ENCODE measurements around the gene RPS6KA5. TPM values are rescaled to one million over a fixed set of nuclear protein-coding genes. Genes with fewer than 3 reads are reported as not detected.

The RPS6KA5 gene
- total RNA-seq, 4 donors from 2014 or later = 3.8 to 20.0 (median 14.8) TPM

GRCh38 chr14:90883782-90884181, 176.7 kb downstream of the RPS6KA5 start:
- no peaks in the 10 kb centered on the region for H3K9me3 ChIP-seq
- no peaks in the 10 kb centered on the region for H3K27me3 ChIP-seq
- H3K4me1 ChIP-seq = no peaks in the 10 kb centered on the region
- H3K27ac ChIP-seq = no peak overlapping the region
- no peak for DNase-seq
- H3K4me3 ChIP-seq = no peak overlapping the region
- intact Hi-C loops (cut with DNase I; ENCODE audit: low total_unique reads) = no loop called here
- no peak for TF ChIP-seq POLR2A (IDR thresholded peaks at IDR 0.05)
- TF ChIP-seq, protein P1, sequence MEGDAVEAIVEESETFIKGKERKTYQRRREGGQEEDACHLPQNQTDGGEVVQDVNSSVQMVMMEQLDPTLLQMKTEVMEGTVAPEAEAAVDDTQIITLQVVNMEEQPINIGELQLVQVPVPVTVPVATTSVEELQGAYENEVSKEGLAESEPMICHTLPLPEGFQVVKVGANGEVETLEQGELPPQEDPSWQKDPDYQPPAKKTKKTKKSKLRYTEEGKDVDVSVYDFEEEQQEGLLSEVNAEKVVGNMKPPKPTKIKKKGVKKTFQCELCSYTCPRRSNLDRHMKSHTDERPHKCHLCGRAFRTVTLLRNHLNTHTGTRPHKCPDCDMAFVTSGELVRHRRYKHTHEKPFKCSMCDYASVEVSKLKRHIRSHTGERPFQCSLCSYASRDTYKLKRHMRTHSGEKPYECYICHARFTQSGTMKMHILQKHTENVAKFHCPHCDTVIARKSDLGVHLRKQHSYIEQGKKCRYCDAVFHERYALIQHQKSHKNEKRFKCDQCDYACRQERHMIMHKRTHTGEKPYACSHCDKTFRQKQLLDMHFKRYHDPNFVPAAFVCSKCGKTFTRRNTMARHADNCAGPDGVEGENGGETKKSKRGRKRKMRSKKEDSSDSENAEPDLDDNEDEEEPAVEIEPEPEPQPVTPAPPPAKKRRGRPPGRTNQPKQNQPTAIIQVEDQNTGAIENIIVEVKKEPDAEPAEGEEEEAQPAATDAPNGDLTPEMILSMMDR (IDR thresholded peaks at IDR 0.05) = no peak
- H3K36me3 ChIP-seq = no peaks in the 10 kb centered on the region

DNA sequence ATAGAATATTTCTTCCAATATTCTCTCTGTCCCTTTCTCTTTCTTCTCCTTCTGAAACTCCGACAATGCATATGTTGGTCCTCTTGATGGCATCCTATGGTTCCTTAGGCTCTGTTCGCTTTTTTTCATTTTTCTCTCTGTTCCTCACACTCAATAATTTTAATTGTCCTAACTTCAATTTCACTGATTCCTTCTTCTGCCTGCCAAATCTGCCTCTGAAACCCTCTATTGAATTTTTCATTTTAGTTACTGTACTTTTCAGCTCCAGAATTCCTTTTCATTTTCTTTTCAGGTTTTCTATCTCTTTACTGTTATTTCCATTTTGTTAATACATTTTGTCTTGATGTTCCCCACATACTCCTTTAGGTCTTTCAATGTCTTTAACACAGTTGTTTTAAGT, 177.2 kb downstream of the RPS6KA5 start:
- intact Hi-C loops (cut with DNase I; ENCODE audit: low total_unique reads) = no loop called here
- TF ChIP-seq, protein P1 (IDR thresholded peaks at IDR 0.05) = no peak
- no peak for TF ChIP-seq POLR2A (IDR thresholded peaks at IDR 0.05)

DNA sequence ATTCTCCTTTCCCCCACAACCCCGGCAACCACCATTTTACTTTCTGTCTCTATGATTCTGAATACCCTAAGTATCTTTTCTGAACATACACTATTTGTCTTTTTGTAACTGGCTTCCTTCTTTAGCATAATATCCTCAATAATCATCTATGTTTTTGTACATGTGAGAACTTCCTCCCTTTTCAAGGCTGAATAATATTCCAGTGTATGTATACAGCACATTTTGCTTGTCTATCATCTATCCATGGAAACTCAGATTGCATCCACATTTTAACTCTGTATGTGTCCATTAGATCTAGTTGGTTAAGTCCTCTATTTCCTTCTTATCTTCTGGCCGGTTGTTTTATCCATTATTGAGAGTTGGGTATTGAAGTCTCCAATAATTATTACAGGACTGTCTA, 180.2 kb downstream of the RPS6KA5 start:
- no peak overlapping the region for H3K27ac ChIP-seq
- no peak overlapping the region for H3K4me3 ChIP-seq
- no peaks in the 10 kb centered on the region for H3K36me3 ChIP-seq
- DNase-seq = no peak
- intact Hi-C loops (cut with DNase I; ENCODE audit: low total_unique reads) = no loop called here
- H3K27me3 ChIP-seq = no peaks in the 10 kb centered on the region
- no peak for TF ChIP-seq POLR2A (IDR thresholded peaks at IDR 0.05)
- TF ChIP-seq, protein P1 (IDR thresholded peaks at IDR 0.05) = no peak
- no peaks in the 10 kb centered on the region for H3K4me1 ChIP-seq
- H3K9me3 ChIP-seq = no peaks in the 10 kb centered on the region

More for the DNA sequence above, 177.2 kb downstream of the RPS6KA5 start:
- Histone ChIP-seq H3K9me3 (no peaks in the 10 kb centered on the region), H3K27ac (no peak overlapping the region), H3K4me1 (no peaks in the 10 kb centered on the region), H3K4me3 (no peak overlapping the region), H3K27me3 (no peaks in the 10 kb centered on the region), H3K36me3 (no peaks in the 10 kb centered on the region)
- no peak for DNase-seq

GRCh38 chr14:90874599-90874998, 185.8 kb downstream of the RPS6KA5 start:
- Histone ChIP-seq H3K27me3 (no peaks in the 10 kb centered on the region), H3K4me1 (no peaks in the 10 kb centered on the region), H3K27ac (no peak overlapping the region), H3K36me3 (no peaks in the 10 kb centered on the region), H3K9me3 (no peaks in the 10 kb centered on the region), H3K4me3 (no peak overlapping the region)
- no peak for TF ChIP-seq POLR2A (IDR thresholded peaks at IDR 0.05)
- TF ChIP-seq, protein P1 (IDR thresholded peaks at IDR 0.05) = no peak
- DNase-seq = no peak
- intact Hi-C loops (cut with DNase I; ENCODE audit: low total_unique reads) = no loop called here

GRCh38 chr14:90871605-90872233, 188.7 kb downstream of the RPS6KA5 start:
- peak overlapping the region in 1 of 2 donors; percentile 51 for H3K27ac ChIP-seq
- H3K9me3 ChIP-seq = no peaks in the 10 kb centered on the region
- H3K36me3 ChIP-seq = no peaks in the 10 kb centered on the region
- no peak overlapping the region for H3K4me3 ChIP-seq
- no peak for DNase-seq
- no peaks in the 10 kb centered on the region for H3K4me1 ChIP-seq
- TF ChIP-seq, protein P1 (IDR thresholded peaks at IDR 0.05) = no peak
- no peak for TF ChIP-seq POLR2A (IDR thresholded peaks at IDR 0.05)
- H3K27me3 ChIP-seq = no peaks in the 10 kb centered on the region
- intact Hi-C loops (cut with DNase I; ENCODE audit: low total_unique reads) = no loop called here

Data from uterus (tissue), 4 donors.